GM12801 (cell line): ENCODE measurements around the gene KANK2.

ENCODE experiments used
- CTCF ChIP-seq: IDR thresholded peaks from one replicate; pipeline ENCODE4 v1.5.1; 2011; ENCODE audit warnings: control low read depth; ENCODE audit not compliant: insufficient read length; ENCODE audit errors: extremely low read depth

Gene KANK2

GRCh38 chr19:11174336-11174735 is 23.0 kb downstream of the KANK2 start:
- no peak for TF ChIP-seq CTCF

- TF ChIP-seq CTCF, result no peak
Measured at GRCh38 chr19:11173516-11174155, 23.7 kb downstream of the KANK2 start.

- TF ChIP-seq CTCF, result no peak
Measured at GRCh38 chr19:11172576-11172975, 24.8 kb downstream of the KANK2 start.

GRCh38 chr19:11171144-11171543 is 26.2 kb downstream of the KANK2 start:
- TF ChIP-seq CTCF, result no peak

- TF ChIP-seq CTCF, result no peak
Measured at GRCh38 chr19:11169896-11170678, 27.3 kb downstream of the KANK2 start.

- no peak for TF ChIP-seq CTCF
Measured at GRCh38 chr19:11168568-11168967, 28.8 kb downstream of the KANK2 start.

- TF ChIP-seq CTCF, result no peak
Measured at GRCh38 chr19:11166281-11167142, 30.8 kb downstream of the KANK2 start.
